Measurements from ENCODE around the gene ADAP1. TPM values are rescaled to one million over a fixed set of nuclear protein-coding genes. Genes with fewer than 3 reads are reported as not detected.

Gene ADAP1
- total and polyA plus RNA-seq, 2 of the 13 experiments (the other 11 are each of a cell fraction or from before 2014, with no cell fraction given): 10.5 to 24.6 TPM

- TF ChIP-seq ZNF20 (CRISPR knock-in tag; IDR thresholded peaks at IDR 0.05) (peak; percentile 64; the same call in 1 of the 2 replicates), THAP11 (CRISPR knock-in tag; IDR thresholded peaks at IDR 0.05) (peak; percentile 82), CREBL2 (CRISPR knock-in tag; IDR thresholded peaks at IDR 0.05; ENCODE audit: borderline replicate concordance) (peak; percentile 87; the same call in 1 of the 2 replicates), XRCC5 (optimal IDR thresholded peaks at IDR 0.05; ENCODE audit: low read length) (peak; percentile 38), ASH2L (IDR thresholded peaks at IDR 0.05; ENCODE audit: insufficient read length, low read depth, low read length) (peak; percentile 69), TRIM24 (CRISPR knock-in tag; IDR thresholded peaks at IDR 0.05) (no peak), CBX1 (IDR thresholded peaks at IDR 0.05; ENCODE audit: low read depth) (peak; percentile 60), RXRA (CRISPR knock-in tag; IDR thresholded peaks at IDR 0.05) (peak; percentile 61; the same call in 1 of the 2 replicates), ZNF839 (CRISPR knock-in tag; IDR thresholded peaks at IDR 0.05; ENCODE audit: borderline replicate concordance) (peak; percentile 43; the same call in 1 of the 2 replicates), ZNF570 (CRISPR knock-in tag; IDR thresholded peaks at IDR 0.05; ENCODE audit: borderline replicate concordance) (0 out of 2 replicates have a peak, but pooled peaks have one; percentile 35), TAF1 (CRISPR knock-in tag; IDR thresholded peaks at IDR 0.05) (peak; percentile 94), ZNF44 (CRISPR knock-in tag; IDR thresholded peaks at IDR 0.05) (peak; percentile 89; the same call in 1 of the 2 replicates), PAXIP1 (CRISPR knock-in tag; conservative IDR thresholded peaks at IDR 0.05) (peak; percentile 80), SALL1 (CRISPR knock-in tag; IDR thresholded peaks at IDR 0.05) (peak; percentile 94), ZNF800 (CRISPR knock-in tag; IDR thresholded peaks at IDR 0.05) (peak; percentile 89; the same call in 1 of the 2 replicates), STAT6 (CRISPR knock-in tag; IDR thresholded peaks at IDR 0.05; ENCODE audit: borderline replicate concordance) (peak; percentile 43; the same call in 1 of the 2 replicates), GATAD1 (CRISPR knock-in tag; IDR thresholded peaks at IDR 0.05) (no peak; the same call in 1 of the 2 replicates), ZNF430 (CRISPR knock-in tag; IDR thresholded peaks at IDR 0.05) (peak; percentile 97)
Observed at GRCh38 chr7:957418-958220, 3.1 kb upstream of the ADAP1 start (continued).
